ENCODE data around the gene CACNB2.

The CACNB2 gene

DNA sequence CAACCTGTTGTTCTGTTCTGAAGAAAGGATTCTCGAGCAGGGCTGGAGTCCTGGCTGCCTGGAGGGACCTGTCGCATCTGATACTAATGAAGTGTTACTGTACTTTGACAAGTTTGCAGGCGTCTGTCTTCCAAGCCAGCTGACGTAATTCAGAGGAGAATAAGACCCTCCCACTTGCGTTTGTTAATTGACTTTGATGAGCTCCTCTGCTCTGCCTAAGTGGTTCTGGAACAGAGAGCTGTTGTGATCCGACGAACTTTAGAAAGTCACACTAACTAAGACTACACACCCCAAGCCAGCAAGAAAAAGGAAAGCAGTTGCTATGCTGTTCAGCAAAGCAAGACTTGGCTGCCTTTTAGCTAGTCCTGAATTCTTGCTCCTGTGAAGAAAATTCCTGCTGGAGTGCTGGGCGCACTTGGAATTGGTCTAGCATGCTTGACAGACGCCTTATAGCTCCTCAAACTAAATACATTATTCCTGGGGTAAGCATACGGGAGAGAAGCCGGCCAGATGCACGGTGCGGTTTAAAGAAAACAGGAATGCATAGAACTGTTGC is 200.3 kb downstream of the CACNB2 start:
- H3K9me3 Mint-ChIP-seq: no peaks in the 10 kb centered on the region
- H3K4me3 Mint-ChIP-seq: no peak overlapping the region
- no peaks in the 10 kb centered on the region for H3K4me1 Mint-ChIP-seq
- no peak for DNase-seq (ENCODE audit: low spot score in 2 of 2)
- no peaks in the 10 kb centered on the region for H3K36me3 Mint-ChIP-seq
- ATAC-seq: no peak
- no peak overlapping the region for H3K27ac Mint-ChIP-seq

DNA sequence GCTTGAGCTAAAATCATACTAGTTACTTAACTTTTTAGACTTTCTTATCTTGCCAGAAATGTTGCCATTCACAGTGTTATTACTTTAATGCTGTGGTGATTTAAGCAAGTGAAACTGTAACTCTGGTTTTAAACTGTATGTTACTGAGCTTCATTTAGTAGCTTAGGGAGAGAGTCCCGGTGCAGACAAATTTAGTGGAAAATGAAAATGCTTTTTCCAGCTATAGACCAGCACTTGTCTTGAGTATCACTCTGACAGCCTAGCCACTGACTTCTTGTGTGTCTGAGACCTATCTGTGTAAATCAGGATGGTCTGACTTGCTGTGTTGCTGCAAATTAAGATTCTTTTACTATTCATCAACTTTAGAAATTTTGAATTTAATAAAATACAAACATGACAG is 200.8 kb downstream of the CACNB2 start:
- Mint-ChIP-seq H3K9me3 (no peaks in the 10 kb centered on the region), H3K36me3 (no peaks in the 10 kb centered on the region), H3K27ac (no peak overlapping the region), H3K4me3 (no peak overlapping the region), H3K4me1 (no peaks in the 10 kb centered on the region)
- ATAC-seq (no peak), DNase-seq (ENCODE audit: low spot score in 2 of 2) (no peak)

DNA sequence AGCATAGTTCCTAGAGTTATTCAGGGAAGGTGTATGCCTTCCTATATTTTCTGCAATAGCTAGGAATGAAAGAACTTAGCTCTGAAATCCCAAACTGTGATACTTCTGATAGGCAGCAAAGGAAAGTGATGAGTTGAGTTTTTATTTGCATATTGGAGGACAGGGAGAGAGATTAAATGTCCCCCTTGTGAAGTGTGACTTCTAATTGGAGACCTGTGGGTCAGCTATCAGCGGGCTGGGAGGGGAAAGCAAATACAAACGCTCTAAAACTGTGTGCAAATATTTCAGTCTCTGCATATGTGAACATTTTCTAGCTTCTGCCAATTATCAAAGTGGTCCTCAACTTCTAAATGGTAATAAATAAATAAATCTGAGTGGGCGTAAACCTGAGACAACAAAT is 203.3 kb downstream of the CACNB2 start:
- H3K27ac Mint-ChIP-seq: no peak overlapping the region
- ATAC-seq: no peak

DNA sequence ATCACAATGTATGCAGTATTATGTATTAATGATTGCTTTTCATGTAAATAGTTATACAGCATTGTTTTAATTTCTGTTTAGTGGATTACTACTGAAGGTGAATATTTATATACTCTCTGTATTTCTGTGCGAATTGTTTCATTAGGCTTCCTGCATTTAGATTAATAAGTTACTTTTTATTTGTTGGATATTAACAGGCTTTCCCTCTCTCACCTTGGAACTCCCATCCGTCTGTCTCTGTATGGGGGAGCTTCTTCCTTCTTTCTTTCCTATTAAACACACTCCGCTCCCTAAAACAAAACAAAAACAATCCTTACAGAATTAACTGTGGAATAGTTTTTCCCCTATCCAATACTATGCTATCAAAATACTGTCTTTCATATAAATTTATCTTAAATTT is 205.1 kb downstream of the CACNB2 start:
- peaks cover 4% of the 10 kb centered on the region for H3K9me3 Mint-ChIP-seq
- no peaks in the 10 kb centered on the region for H3K36me3 Mint-ChIP-seq
- no peak overlapping the region for H3K4me3 Mint-ChIP-seq
- ATAC-seq (no peak), DNase-seq (ENCODE audit: low spot score in 2 of 2) (no peak)
- no peak overlapping the region for H3K27ac Mint-ChIP-seq
- no peaks in the 10 kb centered on the region for H3K4me1 Mint-ChIP-seq

More for the DNA sequence above, 203.3 kb downstream of the CACNB2 start:
- DNase-seq (ENCODE audit: low spot score in 2 of 2): no peak
- no peak overlapping the region for H3K4me3 Mint-ChIP-seq
- H3K4me1 Mint-ChIP-seq: no peaks in the 10 kb centered on the region
- peaks cover 4% of the 10 kb centered on the region for H3K9me3 Mint-ChIP-seq
- no peaks in the 10 kb centered on the region for H3K36me3 Mint-ChIP-seq

DNA sequence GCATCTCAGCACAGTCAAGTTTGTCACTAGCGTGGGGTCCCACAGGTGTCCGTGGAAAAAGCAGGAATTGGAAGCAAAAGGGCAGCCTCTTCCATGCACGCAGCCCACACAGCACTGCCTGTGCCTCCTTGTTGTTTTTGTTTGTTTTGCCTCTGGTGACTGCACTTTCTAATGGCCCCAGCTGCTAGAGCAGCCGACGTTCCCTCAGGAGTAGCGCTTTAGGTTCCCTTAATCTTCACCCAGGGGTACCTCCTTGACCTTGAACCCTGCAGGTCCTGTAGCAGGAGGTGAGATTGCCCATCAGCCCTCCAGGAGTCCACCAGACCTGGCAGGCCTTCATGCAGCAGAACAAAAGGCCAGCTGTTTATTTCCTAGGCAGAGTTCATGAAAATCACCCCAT is 210.1 kb downstream of the CACNB2 start:
- no peak for DNase-seq (ENCODE audit: low spot score in 2 of 2)
- Mint-ChIP-seq H3K36me3 (no peaks in the 10 kb centered on the region), H3K27ac (no peak overlapping the region), H3K4me1 (no peaks in the 10 kb centered on the region), H3K4me3 (no peak overlapping the region), H3K9me3 (peaks cover 4% of the 10 kb centered on the region)
- ATAC-seq: no peak

DNA sequence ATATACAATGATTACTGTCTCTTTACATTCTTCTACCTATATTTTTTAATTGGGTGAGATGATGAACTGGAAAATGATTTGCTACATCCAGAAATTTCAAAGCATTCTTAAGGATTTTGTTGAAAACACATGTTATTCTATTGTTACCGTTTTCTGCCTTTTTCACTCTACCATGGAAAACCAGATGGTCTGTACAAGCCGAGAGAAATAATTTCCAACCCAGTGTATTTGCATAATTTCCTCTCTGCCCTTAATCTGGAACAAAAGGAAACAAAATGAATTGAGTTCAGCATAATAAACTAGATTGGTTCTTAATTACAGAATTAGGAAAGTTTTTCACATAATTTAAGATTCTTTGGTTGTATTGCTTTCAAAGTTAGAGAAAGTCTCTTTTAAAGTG is 211.2 kb downstream of the CACNB2 start:
- Mint-ChIP-seq H3K4me1 (no peaks in the 10 kb centered on the region), H3K27ac (no peak overlapping the region), H3K4me3 (no peak overlapping the region), H3K9me3 (peaks cover 8% of the 10 kb centered on the region), H3K36me3 (no peaks in the 10 kb centered on the region)
- no peak for ATAC-seq
- no peak for DNase-seq (ENCODE audit: low spot score in 2 of 2)

DNA sequence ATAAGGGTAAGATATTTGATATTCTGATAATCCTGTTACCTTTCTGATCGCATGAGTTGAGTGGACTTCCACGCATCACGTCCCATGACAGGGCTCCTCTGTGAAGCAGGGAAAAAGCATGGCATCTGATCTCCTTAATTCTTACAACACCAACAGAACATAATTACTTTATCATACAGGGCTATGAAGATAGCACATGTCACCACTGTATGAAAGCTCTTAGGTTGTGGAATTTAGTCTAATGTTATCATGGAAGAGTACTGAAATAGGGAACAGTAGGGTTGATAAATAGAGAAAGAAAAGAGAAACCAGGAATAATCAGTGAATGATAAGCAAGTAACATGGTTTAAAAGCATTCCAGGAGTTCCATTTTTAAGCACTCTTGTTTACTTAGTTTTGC is 212.0 kb downstream of the CACNB2 start:
- DNase-seq (ENCODE audit: low spot score in 2 of 2) (no peak), ATAC-seq (no peak)
- no peaks in the 10 kb centered on the region for H3K36me3 Mint-ChIP-seq
- no peak overlapping the region for H3K27ac Mint-ChIP-seq
- H3K4me1 Mint-ChIP-seq: no peaks in the 10 kb centered on the region
- H3K9me3 Mint-ChIP-seq: peaks cover 8% of the 10 kb centered on the region
- no peak overlapping the region for H3K4me3 Mint-ChIP-seq

DNA sequence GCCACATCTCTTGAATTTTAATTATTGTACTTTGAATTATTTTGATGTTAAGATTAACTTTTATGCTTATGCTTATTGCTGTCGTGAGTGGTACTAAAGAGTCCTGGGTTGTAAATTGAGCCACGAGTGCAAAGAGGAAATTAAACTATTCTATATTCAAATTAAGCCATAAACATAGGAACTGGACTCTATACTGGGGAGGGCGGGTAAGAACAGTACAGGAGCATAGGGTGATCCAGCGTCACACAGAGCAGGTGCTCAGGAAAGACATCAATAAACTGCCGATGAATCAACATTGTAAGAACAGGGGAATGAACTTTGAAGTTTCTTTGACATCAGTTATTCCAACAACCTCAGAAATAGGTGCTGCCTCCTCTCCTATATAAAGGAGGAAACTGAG is 219.6 kb downstream of the CACNB2 start:
- H3K4me3 Mint-ChIP-seq: no peak overlapping the region
- H3K4me1 Mint-ChIP-seq: no peaks in the 10 kb centered on the region
- no peak for ATAC-seq
- no peak overlapping the region for H3K27ac Mint-ChIP-seq
- H3K36me3 Mint-ChIP-seq: no peaks in the 10 kb centered on the region
- H3K9me3 Mint-ChIP-seq: peaks cover 7% of the 10 kb centered on the region
- no peak for DNase-seq (ENCODE audit: low spot score in 2 of 2)

DNA sequence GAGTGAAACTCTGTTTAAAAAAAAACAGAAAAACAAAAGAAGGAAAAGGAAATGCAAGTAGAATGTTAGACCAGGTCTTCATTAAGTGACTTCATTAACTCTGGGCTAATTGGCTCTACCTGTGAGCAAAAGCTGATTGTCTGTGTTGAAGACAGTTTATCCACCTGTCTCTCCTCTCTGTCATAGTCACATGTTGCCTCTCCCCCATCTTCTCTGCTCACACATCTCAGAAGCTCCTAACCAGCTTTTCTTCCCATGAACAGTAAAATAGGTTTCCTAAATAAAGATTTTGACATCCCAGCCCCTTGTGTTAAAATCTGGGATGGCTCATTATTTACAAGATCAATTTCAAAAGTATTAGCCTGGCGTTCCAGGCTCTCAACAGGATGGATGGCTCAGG is 222.7 kb downstream of the CACNB2 start:
- Mint-ChIP-seq H3K4me3 (no peak overlapping the region), H3K9me3 (peaks cover 3% of the 10 kb centered on the region), H3K4me1 (no peaks in the 10 kb centered on the region), H3K27ac (no peak overlapping the region), H3K36me3 (no peaks in the 10 kb centered on the region)
- no peak for DNase-seq (ENCODE audit: low spot score in 2 of 2)
- ATAC-seq: no peak

DNA sequence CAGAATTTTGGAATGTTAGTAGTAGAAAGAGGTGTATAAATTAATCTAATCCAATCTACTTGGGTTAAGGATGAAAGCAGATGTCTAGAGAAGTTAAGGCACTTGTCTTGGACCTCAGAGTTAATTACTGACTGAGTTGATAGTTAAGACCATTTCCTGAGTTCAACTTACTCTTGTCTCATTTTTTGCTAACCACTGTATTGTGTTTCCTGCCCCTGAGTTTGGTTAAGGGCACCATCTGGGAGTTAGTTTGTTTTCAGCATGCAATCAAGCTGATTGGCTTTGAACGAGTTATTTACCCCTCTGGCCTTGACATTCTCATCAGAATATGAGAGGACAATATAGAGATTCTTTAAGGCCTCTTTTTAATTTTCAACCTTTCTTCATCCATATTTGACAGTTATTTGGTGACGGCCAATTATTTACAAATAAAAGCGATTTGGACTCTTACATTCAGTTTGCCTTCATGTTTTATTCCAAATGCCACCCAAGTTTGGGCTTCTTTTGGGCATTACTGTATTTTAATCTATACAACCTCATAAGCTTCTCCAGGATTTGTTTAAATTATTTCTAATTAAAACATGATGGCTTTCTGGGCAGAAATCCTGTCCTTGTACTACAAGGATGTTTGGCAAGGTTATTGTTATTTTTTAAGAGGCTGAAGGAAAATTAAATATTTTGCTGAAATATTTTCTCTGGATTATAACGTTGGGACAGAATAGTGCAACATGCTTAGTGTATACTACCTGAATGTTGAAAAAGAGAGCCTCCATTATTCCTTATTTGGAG is 225.0 kb downstream of the CACNB2 start:
- DNase-seq (ENCODE audit: low spot score in 2 of 2): no peak
- no peaks in the 10 kb centered on the region for H3K36me3 Mint-ChIP-seq
- H3K9me3 Mint-ChIP-seq: peaks cover 3% of the 10 kb centered on the region
- no peak overlapping the region for H3K27ac Mint-ChIP-seq
- no peak for ATAC-seq
- H3K4me1 Mint-ChIP-seq: no peaks in the 10 kb centered on the region
- no peak overlapping the region for H3K4me3 Mint-ChIP-seq

DNA sequence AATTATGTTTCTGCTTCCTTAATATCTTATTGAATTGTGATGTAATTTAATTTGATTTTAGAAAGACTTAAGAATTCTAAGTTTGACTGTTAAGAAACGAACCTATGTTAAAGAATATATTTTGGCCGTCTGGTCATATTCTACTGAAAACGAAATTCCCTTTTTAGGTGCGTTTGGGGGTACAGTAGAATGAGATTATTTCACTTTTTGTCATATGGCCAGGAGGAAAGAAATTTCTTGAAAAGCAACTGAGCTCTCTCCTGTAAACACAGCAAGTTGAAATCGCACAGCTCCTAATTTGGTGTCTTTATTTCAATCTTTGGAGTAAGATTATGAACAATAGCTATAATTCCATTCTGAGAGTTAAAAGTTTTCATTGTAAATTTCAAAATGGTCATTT is 227.6 kb downstream of the CACNB2 start:
- DNase-seq (ENCODE audit: low spot score in 2 of 2): no peak
- peaks cover 3% of the 10 kb centered on the region for H3K9me3 Mint-ChIP-seq
- ATAC-seq: no peak
- no peaks in the 10 kb centered on the region for H3K4me1 Mint-ChIP-seq
- H3K4me3 Mint-ChIP-seq: no peak overlapping the region
- H3K36me3 Mint-ChIP-seq: no peaks in the 10 kb centered on the region
- H3K27ac Mint-ChIP-seq: no peak overlapping the region

DNA sequence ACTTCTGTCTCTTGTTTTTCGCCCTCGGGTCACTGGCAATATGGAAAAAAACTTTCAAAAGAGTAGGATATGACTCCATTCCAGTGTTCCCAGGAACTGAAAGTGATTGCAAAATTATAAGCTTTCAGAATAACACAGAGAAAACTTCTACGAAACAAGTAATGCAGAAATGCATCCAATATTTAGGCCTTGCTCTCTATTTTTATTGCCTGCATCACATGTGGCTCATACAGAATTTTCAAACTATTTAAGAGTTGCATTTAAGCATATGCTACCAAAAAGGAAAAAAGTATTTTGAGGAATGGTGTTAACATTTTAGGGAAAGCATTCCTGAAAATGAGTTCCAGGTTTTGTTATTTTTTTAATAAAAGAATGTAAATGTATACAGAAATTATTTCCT is 228.0 kb downstream of the CACNB2 start:
- H3K4me3 Mint-ChIP-seq: no peak overlapping the region
- no peak for DNase-seq (ENCODE audit: low spot score in 2 of 2)
- H3K27ac Mint-ChIP-seq: no peak overlapping the region
- H3K36me3 Mint-ChIP-seq: no peaks in the 10 kb centered on the region
- H3K9me3 Mint-ChIP-seq: peaks cover 3% of the 10 kb centered on the region
- ATAC-seq: no peak
- H3K4me1 Mint-ChIP-seq: no peaks in the 10 kb centered on the region

DNA sequence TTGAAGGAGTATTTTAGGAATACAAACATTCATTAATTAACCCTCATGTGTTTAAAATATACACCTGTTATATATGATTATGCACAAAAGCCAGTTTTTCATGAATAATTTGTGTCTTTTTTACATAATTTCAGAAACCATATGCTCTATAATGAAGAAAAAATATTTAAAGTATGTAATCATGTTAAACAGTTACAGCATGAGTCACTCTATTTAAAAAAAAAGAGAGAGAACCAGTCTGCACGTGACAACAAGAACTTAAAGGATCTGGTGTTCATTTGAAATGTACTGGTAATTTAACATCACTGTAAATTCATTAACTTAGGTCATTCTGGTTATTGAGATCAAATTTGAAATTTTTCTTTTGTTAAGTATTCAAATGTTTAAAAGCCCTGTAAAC is 228.5 kb downstream of the CACNB2 start:
- ATAC-seq (no peak), DNase-seq (ENCODE audit: low spot score in 2 of 2) (no peak)
- Mint-ChIP-seq H3K27ac (no peak overlapping the region), H3K9me3 (peaks cover 3% of the 10 kb centered on the region), H3K4me3 (no peak overlapping the region), H3K36me3 (no peaks in the 10 kb centered on the region), H3K4me1 (no peaks in the 10 kb centered on the region)

DNA sequence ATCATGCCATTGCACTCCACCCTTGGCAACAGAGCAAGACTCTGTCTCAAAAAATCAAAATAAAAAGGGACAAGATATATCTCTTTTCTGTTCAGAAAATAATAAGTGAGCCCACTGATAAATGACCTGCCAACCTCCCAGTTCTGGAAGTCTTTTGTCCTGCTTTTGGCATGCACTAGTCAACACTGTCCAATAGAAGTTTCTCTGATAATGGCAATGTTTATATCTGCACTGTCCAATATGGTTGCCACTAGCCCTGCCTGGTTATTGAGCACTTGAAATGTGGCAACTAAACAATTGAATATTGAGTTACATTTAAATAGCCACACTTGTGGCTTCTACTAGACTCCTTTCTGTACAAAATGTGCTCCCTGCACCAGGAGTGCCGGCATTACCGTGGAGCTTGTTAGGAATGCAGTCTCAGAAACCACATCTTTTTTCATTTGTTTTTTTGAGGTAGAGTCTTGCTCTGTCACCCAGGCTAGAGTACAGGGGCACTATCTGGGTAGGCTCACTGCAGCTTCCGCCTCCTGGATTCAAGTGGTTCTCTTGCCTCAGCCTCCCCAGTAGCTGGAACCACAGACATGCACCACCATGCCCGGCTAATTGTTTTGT is 229.7 kb downstream of the CACNB2 start:
- H3K4me1 Mint-ChIP-seq: no peaks in the 10 kb centered on the region
- ATAC-seq (no peak), DNase-seq (ENCODE audit: low spot score in 2 of 2) (no peak)
- no peak overlapping the region for H3K27ac Mint-ChIP-seq
- no peaks in the 10 kb centered on the region for H3K9me3 Mint-ChIP-seq
- H3K4me3 Mint-ChIP-seq: no peak overlapping the region
- H3K36me3 Mint-ChIP-seq: no peaks in the 10 kb centered on the region

DNA sequence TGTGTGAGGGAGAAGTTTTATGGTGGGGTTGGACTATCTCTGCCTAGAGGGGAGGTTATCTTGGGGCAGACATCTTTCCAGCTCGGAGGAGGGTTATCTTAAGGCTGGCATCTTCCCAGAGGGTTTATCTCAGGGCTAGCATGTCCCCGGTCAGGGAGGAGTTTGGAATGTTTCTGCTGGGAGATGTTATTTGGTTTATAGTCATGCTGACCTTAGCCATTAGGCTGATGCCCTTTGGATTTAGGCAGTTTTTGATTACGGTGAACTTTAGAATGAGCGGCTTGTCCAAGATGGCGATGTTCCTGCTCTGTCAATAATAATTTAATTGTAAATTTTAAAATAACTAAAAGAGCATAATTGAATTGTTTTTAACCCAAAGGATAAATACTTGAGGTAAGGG is 236.4 kb downstream of the CACNB2 start:
- H3K4me1 Mint-ChIP-seq: no peaks in the 10 kb centered on the region
- DNase-seq (ENCODE audit: low spot score in 2 of 2): no peak
- no peak for ATAC-seq
- H3K4me3 Mint-ChIP-seq: no peak overlapping the region
- no peak overlapping the region for H3K27ac Mint-ChIP-seq
- no peaks in the 10 kb centered on the region for H3K36me3 Mint-ChIP-seq
- H3K9me3 Mint-ChIP-seq: no peaks in the 10 kb centered on the region

DNA sequence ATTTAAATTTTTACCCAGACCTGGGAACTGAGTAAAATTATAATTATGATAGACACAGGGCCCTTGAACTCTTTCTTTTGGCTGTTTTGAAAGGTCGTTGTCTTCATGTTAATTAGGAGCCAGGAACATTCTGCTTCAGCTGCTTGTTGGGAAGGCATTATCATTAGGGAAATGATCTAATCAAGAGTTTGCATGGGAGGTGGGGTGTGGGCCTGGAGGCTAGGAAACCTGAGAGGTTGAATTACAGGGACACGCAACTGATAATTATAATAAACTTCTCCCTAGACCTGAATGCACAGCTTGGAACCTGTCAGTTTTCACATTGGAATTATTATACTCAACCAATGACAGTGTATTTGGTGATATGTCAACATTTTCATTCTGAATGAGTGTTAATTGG is 237.7 kb downstream of the CACNB2 start:
- no peaks in the 10 kb centered on the region for H3K9me3 Mint-ChIP-seq
- no peak overlapping the region for H3K27ac Mint-ChIP-seq
- H3K4me1 Mint-ChIP-seq: no peaks in the 10 kb centered on the region
- ATAC-seq (no peak), DNase-seq (ENCODE audit: low spot score in 2 of 2) (no peak)
- no peaks in the 10 kb centered on the region for H3K36me3 Mint-ChIP-seq
- no peak overlapping the region for H3K4me3 Mint-ChIP-seq

Measured in stimulated activated effector memory CD8-positive, alpha-beta T cell treated with anti-CD3 and anti-CD28 coated beads, Interleukin-12 subunit alpha, Interleukin-12 subunit beta, amount 100 ng/mL, for 72 hours (primary cell).